NCI-H2081 treated with DMSO at 0.1 percent for 48 hours (cell line): ENCODE measurements around the gene HNRNPDL.
A peak's percentile ranks its signal among the peaks of the same experiment; 100 is the strongest.
"Not testable (repeated sequence)": the region's sequence is repeated elsewhere in the genome, so short reads cannot be mapped to it uniquely, and the experiment has no call there.

ENCODE experiments used
- DNase-seq: peaks from one replicate; lab custom pipeline; 2025; lab: John Stamatoyannopoulos, UW

HNRNPDL gene

GRCh38 chr4:82432596-82432995 lies 2.3 kb upstream of the HNRNPDL start:
- no peak for DNase-seq

GRCh38 chr4:82431831-82432230 lies 1.6 kb upstream of the HNRNPDL start:
- DNase-seq: no peak

- DNase-seq: no peak
These were observed 893 bp upstream of the HNRNPDL start for GRCh38 chr4:82430964-82431745.

- DNase-seq: no peak
These were observed 502 bp downstream of the HNRNPDL start for GRCh38 chr4:82429728-82430192.

- peak; percentile 40 for DNase-seq
These were observed 1.1 kb downstream of the HNRNPDL start for GRCh38 chr4:82428969-82429727.

- DNase-seq: no peak
These were observed 1.7 kb downstream of the HNRNPDL start for GRCh38 chr4:82428526-82428968.

- no peak for DNase-seq
These were observed 4.8 kb downstream of the HNRNPDL start for GRCh38 chr4:82425478-82425877.

- DNase-seq: no peak
These were observed 6.8 kb downstream of the HNRNPDL start for GRCh38 chr4:82423245-82424054.

GRCh38 chr4:82422616-82423015 lies 7.6 kb downstream of the HNRNPDL start:
- DNase-seq: no peak

GRCh38 chr4:82421796-82422560 lies 8.3 kb downstream of the HNRNPDL start:
- no peak for DNase-seq

- no peak for DNase-seq
These were observed 10.8 kb downstream of the HNRNPDL start for GRCh38 chr4:82419451-82419850.

- DNase-seq: no peak
These were observed 14.3 kb downstream of the HNRNPDL start for GRCh38 chr4:82415922-82416365.

- DNase-seq: not testable (repeated sequence)
These were observed 15.2 kb downstream of the HNRNPDL start for GRCh38 chr4:82415061-82415460.

- no peak for DNase-seq
These were observed 26.5 kb downstream of the HNRNPDL start for GRCh38 chr4:82403725-82404124.

- no peak for DNase-seq
These were observed 28.0 kb downstream of the HNRNPDL start for GRCh38 chr4:82402196-82402775.

- DNase-seq: no peak
These were observed 28.7 kb downstream of the HNRNPDL start for GRCh38 chr4:82401600-82401999.

GRCh38 chr4:82398263-82398662 lies 32.0 kb downstream of the HNRNPDL start:
- DNase-seq: no peak

GRCh38 chr4:82397527-82397926 lies 32.7 kb downstream of the HNRNPDL start:
- DNase-seq: no peak

- no peak for DNase-seq
These were observed 35.4 kb downstream of the HNRNPDL start for GRCh38 chr4:82394896-82395295.

GRCh38 chr4:82390061-82390460 lies 40.2 kb downstream of the HNRNPDL start:
- DNase-seq: not testable (repeated sequence)

- DNase-seq: no peak
These were observed 41.9 kb downstream of the HNRNPDL start for GRCh38 chr4:82388405-82388804.
